Subcutaneous abdominal adipose tissue (tissue), 5 donors: ENCODE data around the gene FMNL2.

ENCODE experiments used
- H3K27ac ChIP-seq: one replicate; pipeline ENCODE4 v1.7.0; 2013; ENCODE audit warnings: low read depth, mild to moderate bottlenecking, inconsistent platforms, low read length, moderate library complexity
- H3K27me3 ChIP-seq, 5 donors: one replicate each; pipeline ENCODE4 v1.7.0; 2013; ENCODE audit warnings: low read length in 5 of 5, inconsistent platforms in 1 of 5; ENCODE audit not compliant: control insufficient read depth in 5 of 5, insufficient read depth in 4 of 5
- H3K36me3 ChIP-seq, 5 donors: one replicate each; pipeline ENCODE4 v1.7.0; 2013; ENCODE audit warnings: low read length in 5 of 5; ENCODE audit not compliant: control insufficient read depth in 5 of 5, insufficient read depth in 5 of 5
- H3K4me1 ChIP-seq, 5 donors: one replicate each; pipeline ENCODE4 v1.7.0; 2013; ENCODE audit warnings: low read length in 5 of 5, mild to moderate bottlenecking in 3 of 5, moderate library complexity in 1 of 5; ENCODE audit not compliant: control insufficient read depth in 5 of 5, insufficient read depth in 5 of 5
- H3K4me3 ChIP-seq, 5 donors: one replicate each; pipeline ENCODE4 v1.7.0; 2013; ENCODE audit warnings: low read length in 5 of 5, low read depth in 1 of 5
- H3K9ac ChIP-seq, 5 donors: one replicate each; pipeline ENCODE4 v1.7.0; 2013; ENCODE audit warnings: low read length in 5 of 5, mild to moderate bottlenecking in 4 of 5, moderate library complexity in 3 of 5
- H3K9me3 ChIP-seq, 5 donors: one replicate each; pipeline ENCODE4 v1.7.0; 2013; ENCODE audit warnings: low read length in 5 of 5; ENCODE audit not compliant: control insufficient read depth in 5 of 5
- donor health status: healthy.
- donor health status: healthy.
- donor health status: healthy.
- donor health status: healthy.
- donor health status: healthy.

The FMNL2 gene

DNA sequence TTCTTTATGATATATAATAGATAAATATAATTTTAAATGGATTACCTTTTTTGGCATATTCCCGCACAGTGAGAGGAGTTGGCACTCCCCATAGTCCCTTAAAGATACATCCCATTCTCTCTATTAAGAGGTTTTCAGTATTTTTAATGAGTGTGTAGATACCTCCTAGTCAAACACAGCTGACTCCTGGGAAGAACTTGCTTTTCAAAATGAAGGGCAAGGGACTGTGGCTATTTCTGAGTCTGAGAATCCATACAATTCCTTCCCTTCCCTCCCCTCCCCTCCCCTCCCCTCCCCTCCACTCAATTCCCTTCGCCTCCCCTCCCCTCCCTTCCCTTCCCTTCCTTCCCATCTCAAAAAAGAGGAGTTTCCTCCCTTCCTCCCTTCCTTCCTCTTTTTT, 288.8 kb downstream of the FMNL2 start:
- no peaks in the 10 kb centered on the region for H3K27me3 ChIP-seq
- peaks cover 20 to 45% (median 31%) of the 10 kb centered on the region in 5 donors for H3K36me3 ChIP-seq
- no peak overlapping the region for H3K4me3 ChIP-seq
- no peak overlapping the region for H3K9ac ChIP-seq
- peaks cover 0 to 18% (median 11%) of the 10 kb centered on the region in 5 donors for H3K4me1 ChIP-seq
- H3K9me3 ChIP-seq = no peaks in the 10 kb centered on the region
- H3K27ac ChIP-seq = no peak overlapping the region

DNA sequence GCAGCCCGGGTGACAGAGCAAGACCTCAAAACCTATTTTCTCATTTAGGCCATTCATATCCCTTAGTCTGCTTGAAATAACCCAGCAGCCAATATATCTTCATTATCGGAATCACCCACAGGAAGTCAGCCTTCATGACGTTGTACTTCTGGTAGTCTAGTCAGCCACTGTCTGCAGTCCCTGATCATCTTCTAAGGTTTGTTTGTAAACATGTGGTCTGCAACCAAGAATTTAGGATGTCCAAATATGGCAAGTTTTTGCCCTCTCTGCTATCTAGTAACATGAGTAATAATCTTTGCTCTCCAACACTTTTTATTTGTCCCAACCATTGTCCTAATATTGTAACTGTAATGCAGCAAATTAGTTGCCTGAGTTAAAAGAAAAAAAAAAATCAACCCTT, 289.8 kb downstream of the FMNL2 start:
- no peaks in the 10 kb centered on the region for H3K27me3 ChIP-seq
- peaks cover 29 to 44% (median 31%) of the 10 kb centered on the region in 5 donors for H3K36me3 ChIP-seq
- no peak overlapping the region for H3K9ac ChIP-seq
- H3K4me1 ChIP-seq = peaks cover 0 to 18% (median 11%) of the 10 kb centered on the region in 5 donors
- H3K9me3 ChIP-seq = no peaks in the 10 kb centered on the region
- no peak overlapping the region for H3K4me3 ChIP-seq
- H3K27ac ChIP-seq = no peak overlapping the region

- no peak overlapping the region for H3K9ac ChIP-seq
- no peaks in the 10 kb centered on the region for H3K9me3 ChIP-seq
- H3K36me3 ChIP-seq = peaks cover 29 to 43% (median 34%) of the 10 kb centered on the region in 5 donors
- peaks cover 0 to 12% (median 11%) of the 10 kb centered on the region in 5 donors for H3K4me1 ChIP-seq
- H3K27ac ChIP-seq = no peak overlapping the region
- no peaks in the 10 kb centered on the region for H3K27me3 ChIP-seq
- no peak overlapping the region for H3K4me3 ChIP-seq
These were observed 292.0 kb downstream of the FMNL2 start for GRCh38 chr2:152626911-152627339.

DNA sequence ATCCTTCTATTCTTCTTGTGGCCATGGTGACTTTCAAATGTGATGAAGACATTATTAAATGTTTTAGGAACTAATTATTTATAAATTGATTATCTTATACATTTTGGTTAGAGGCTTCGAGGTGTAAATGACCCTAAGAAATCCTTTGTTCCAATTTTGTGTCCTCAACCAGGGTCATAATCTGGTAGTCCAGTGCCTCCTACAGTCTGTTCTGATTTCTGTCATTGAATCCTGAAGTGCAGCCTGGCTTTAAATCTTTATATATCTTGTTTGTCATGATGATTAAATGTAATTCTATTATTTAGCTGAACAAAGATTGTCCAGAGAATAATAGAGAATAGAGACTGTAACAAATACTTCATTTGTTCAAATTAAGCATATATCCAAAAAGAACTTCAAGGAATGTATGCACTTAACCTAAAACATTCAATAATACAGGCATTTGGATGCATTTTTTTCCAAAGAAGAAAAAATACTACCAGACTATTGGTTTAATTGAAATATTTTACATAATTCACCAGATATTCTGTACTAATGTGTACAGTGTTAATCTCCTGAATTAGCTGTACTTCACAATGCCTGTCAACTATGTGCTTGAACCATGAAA, 292.5 kb downstream of the FMNL2 start:
- no peaks in the 10 kb centered on the region for H3K27me3 ChIP-seq
- no peak overlapping the region for H3K9ac ChIP-seq
- H3K36me3 ChIP-seq = peaks cover 35 to 47% (median 39%) of the 10 kb centered on the region in 5 donors
- peaks cover 0 to 9% (median 5%) of the 10 kb centered on the region in 5 donors for H3K4me1 ChIP-seq
- no peak overlapping the region for H3K27ac ChIP-seq
- no peaks in the 10 kb centered on the region for H3K9me3 ChIP-seq
- no peak overlapping the region for H3K4me3 ChIP-seq

- Histone ChIP-seq H3K4me1 (peaks cover 0 to 7% (median 0%) of the 10 kb centered on the region in 5 donors), H3K27me3 (no peaks in the 10 kb centered on the region), H3K36me3 (peaks cover 46 to 59% (median 54%) of the 10 kb centered on the region in 5 donors), H3K9me3 (no peaks in the 10 kb centered on the region), H3K27ac (no peak overlapping the region), H3K4me3 (no peak overlapping the region), H3K9ac (no peak overlapping the region)
These were observed 294.2 kb downstream of the FMNL2 start for GRCh38 chr2:152629202-152629601.

- peaks cover 41 to 59% (median 53%) of the 10 kb centered on the region in 5 donors for H3K36me3 ChIP-seq
- H3K9me3 ChIP-seq = no peaks in the 10 kb centered on the region
- H3K27ac ChIP-seq = no peak overlapping the region
- no peak overlapping the region for H3K9ac ChIP-seq
- H3K4me1 ChIP-seq = peaks cover 0 to 7% (median 0%) of the 10 kb centered on the region in 5 donors
- H3K4me3 ChIP-seq = no peak overlapping the region
- H3K27me3 ChIP-seq = no peaks in the 10 kb centered on the region
These were observed 295.5 kb downstream of the FMNL2 start for GRCh38 chr2:152630466-152630865.

DNA sequence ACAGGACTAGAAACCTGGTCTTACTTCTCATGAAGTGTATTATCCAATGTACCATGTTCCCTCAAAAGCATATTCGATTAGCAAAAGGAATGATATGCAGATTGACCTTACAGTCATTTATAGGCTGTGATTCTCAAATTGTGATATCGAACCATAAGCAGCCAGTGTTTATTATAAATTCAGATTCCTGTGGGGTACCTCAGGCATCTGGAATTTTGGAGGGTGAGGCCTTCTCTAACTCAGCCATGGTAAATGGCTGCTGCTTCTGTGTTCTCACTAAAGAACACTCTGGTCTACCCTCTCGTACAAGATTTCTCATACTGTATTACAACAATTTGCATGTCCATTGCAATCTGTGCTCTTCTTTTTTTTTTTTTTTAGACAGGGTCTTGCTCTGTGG, 297.8 kb downstream of the FMNL2 start:
- H3K36me3 ChIP-seq = peaks cover 35 to 72% (median 66%) of the 10 kb centered on the region in 5 donors
- H3K27me3 ChIP-seq = no peaks in the 10 kb centered on the region
- H3K9ac ChIP-seq = no peak overlapping the region
- no peak overlapping the region for H3K4me3 ChIP-seq
- H3K9me3 ChIP-seq = no peaks in the 10 kb centered on the region
- H3K4me1 ChIP-seq = peaks cover 0 to 7% (median 0%) of the 10 kb centered on the region in 5 donors
- H3K27ac ChIP-seq = no peak overlapping the region

GRCh38 chr2:152635635-152636298, 300.8 kb downstream of the FMNL2 start:
- peaks cover 32 to 78% (median 67%) of the 10 kb centered on the region in 5 donors for H3K36me3 ChIP-seq

GRCh38 chr2:152637251-152637650, 302.3 kb downstream of the FMNL2 start:
- Histone ChIP-seq H3K4me3 (no peak overlapping the region), H3K27me3 (no peaks in the 10 kb centered on the region), H3K4me1 (peaks cover 0 to 7% (median 0%) of the 10 kb centered on the region in 5 donors), H3K27ac (no peak overlapping the region), H3K9ac (no peak overlapping the region), H3K9me3 (no peaks in the 10 kb centered on the region), H3K36me3 (peaks cover 33 to 77% (median 70%) of the 10 kb centered on the region in 5 donors)

More at GRCh38 chr2:152635635-152636298, 300.8 kb downstream of the FMNL2 start:
- no peak overlapping the region for H3K27ac ChIP-seq
- no peaks in the 10 kb centered on the region for H3K27me3 ChIP-seq
- peaks cover 0 to 7% (median 0%) of the 10 kb centered on the region in 5 donors for H3K4me1 ChIP-seq
- H3K9me3 ChIP-seq = no peaks in the 10 kb centered on the region
- no peak overlapping the region for H3K4me3 ChIP-seq
- no peak overlapping the region for H3K9ac ChIP-seq

DNA sequence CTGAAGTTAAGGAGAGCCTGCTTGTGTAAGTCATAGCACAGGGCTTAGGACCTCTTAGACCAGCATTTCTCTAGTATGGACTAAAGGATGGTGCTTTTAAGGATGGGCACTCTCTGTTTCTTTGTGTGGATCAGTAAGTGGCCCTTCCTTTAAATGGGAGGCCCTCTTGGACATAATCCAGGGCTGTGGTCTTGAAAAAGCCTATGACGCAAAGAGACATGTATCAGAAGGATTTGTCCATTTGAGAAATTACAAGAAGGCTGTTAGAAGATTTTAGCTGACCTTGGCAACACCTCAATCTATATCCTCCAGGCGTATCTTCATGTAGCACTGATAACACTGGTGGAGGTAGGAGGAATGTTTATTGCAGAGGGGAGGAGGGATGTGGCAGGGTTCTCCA, 303.1 kb downstream of the FMNL2 start:
- Histone ChIP-seq H3K27ac (no peak overlapping the region), H3K9me3 (no peaks in the 10 kb centered on the region), H3K4me3 (no peak overlapping the region), H3K4me1 (peaks cover 0 to 7% (median 0%) of the 10 kb centered on the region in 5 donors), H3K36me3 (peaks cover 27 to 76% (median 66%) of the 10 kb centered on the region in 5 donors), H3K27me3 (no peaks in the 10 kb centered on the region), H3K9ac (no peak overlapping the region)
